ENCODE results near the gene FOXA2. TPM values are rescaled to one million over a fixed set of nuclear protein-coding genes. Genes with fewer than 3 reads are reported as not detected.
A peak's percentile ranks its signal among the peaks of the same experiment; 100 is the strongest.

Gene FOXA2
- total RNA-seq, 2 donors from 2014 or later, result 42.5 to 63.3 TPM

DNA sequence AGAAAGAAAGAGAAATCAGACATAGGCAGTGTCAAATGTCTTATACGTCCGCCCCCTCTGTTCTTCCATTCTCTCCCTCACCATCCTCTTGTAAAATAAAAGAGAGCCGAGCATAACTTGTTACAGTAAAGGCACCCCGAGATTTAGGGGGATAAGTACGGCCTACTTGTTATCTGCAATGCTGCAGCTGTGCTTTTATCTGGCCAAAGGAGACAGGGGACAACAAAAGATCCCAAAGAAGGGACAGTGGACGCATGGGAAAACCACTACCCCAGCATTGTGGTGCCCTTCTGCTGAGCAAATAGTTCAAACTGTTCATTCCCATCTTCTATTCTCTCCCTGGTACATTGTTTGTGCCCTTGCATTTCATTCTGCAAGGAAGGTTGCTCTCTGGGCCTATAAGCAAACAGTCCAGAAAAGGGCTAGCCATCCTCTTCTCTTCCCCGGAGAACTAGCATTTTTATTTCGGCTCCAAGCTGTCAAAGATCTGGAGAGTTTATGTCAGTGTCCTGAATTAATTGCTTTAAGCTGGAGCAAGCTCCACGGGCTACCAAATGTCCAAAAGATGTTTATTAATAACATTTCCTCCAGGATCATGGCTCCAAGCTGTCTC lies 22.3 kb downstream of the FOXA2 start:
- Histone ChIP-seq H3K27me3 (no peaks in the 10 kb centered on the region), H3K36me3 (replicated peaks in 1 of 2; ENCODE audit: insufficient read depth in 1 of 2, low read depth in 2 of 2) (no peaks in the 10 kb centered on the region), H3K27ac (peak overlapping the region in 3 of 4 donors; percentile 4 to 29 (median 16)), H3K4me3 (no peak overlapping the region), H3K4me1 (peaks cover 35% of the 10 kb centered on the region), H3K9me3 (no peaks in the 10 kb centered on the region)
- 48% methylated on average over 9 of the region's 9 CpGs for WGBS, 2 donors
- ATAC-seq, result no peak
- intact Hi-C loops (cut with DNase I), result loop anchor here (10.0 kb wide), 1 partner anchor 67 kb away; no protein-coding TSS in a partner anchor
- TF ChIP-seq POLR2A (IDR thresholded peaks at IDR 0.05), result no peak
- TF ChIP-seq, protein P1, sequence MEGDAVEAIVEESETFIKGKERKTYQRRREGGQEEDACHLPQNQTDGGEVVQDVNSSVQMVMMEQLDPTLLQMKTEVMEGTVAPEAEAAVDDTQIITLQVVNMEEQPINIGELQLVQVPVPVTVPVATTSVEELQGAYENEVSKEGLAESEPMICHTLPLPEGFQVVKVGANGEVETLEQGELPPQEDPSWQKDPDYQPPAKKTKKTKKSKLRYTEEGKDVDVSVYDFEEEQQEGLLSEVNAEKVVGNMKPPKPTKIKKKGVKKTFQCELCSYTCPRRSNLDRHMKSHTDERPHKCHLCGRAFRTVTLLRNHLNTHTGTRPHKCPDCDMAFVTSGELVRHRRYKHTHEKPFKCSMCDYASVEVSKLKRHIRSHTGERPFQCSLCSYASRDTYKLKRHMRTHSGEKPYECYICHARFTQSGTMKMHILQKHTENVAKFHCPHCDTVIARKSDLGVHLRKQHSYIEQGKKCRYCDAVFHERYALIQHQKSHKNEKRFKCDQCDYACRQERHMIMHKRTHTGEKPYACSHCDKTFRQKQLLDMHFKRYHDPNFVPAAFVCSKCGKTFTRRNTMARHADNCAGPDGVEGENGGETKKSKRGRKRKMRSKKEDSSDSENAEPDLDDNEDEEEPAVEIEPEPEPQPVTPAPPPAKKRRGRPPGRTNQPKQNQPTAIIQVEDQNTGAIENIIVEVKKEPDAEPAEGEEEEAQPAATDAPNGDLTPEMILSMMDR (IDR thresholded peaks at IDR 0.05), result no peak
- no peak for DNase-seq

DNA sequence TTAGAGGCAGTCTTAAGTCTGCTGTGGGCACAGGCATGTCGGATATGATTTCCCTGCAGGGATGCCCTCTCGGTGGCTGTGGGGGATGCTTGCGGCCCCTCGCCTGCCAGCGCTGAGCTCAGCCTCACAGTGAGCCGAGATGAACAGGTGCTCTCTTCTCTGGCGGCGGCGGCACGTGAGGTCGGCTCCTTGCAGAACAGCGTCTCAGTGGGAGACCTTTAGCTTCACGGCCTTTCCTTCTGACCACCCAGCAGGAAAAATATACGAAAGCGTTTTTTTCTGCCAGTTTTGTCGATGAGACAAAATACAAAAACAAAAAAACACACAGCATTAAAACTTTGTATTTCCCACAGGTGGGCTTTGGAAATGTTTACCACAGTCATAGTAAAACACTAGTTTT lies 23.6 kb downstream of the FOXA2 start:
- DNase-seq (no peak), ATAC-seq (no peak)
- H3K4me3 ChIP-seq, result no peak overlapping the region
- TF ChIP-seq, protein P1 (IDR thresholded peaks at IDR 0.05), result no peak
- no peaks in the 10 kb centered on the region for H3K9me3 ChIP-seq
- H3K27me3 ChIP-seq, result no peaks in the 10 kb centered on the region
- 63 to 77% methylated on average over 16 of the region's 16 CpGs for WGBS, 2 donors
- H3K36me3 ChIP-seq (replicated peaks in 1 of 2; ENCODE audit: insufficient read depth in 1 of 2, low read depth in 2 of 2), result no peaks in the 10 kb centered on the region
- peaks cover 30% of the 10 kb centered on the region for H3K4me1 ChIP-seq
- intact Hi-C loops (cut with DNase I), result loop anchor here (10.0 kb wide), 1 partner anchor 66 kb away; no protein-coding TSS in a partner anchor
- no peak overlapping the region for H3K27ac ChIP-seq

DNA sequence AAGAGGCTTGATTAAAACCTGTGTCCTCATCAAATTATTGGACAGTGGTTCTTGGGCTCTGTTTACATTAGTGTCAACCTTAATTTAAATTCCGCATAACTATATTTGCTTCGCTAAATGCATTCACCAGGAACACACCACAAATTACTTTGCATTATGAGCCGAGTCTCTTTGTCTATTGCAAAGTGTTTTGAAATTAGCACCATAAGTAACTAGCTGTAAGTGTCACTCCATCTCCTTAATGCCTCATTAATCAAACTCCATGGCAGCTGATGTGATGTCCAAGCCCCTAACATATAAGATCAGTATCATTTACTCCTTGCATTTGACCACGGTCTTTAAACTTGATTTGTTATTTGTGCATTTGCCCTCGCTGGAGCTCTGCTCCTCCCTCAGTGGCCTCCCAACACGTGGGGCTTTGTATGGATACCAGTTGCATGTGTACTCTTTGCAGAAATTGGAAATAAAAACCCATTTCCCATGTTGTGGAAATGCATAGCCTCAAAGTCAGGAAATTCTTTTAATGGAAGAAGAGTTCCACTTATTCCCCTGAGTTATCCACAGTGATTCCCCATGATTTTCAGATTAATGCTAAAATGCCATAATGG lies 24.6 kb downstream of the FOXA2 start:
- WGBS, 2 donors, result 69 to 78% methylated on average over 6 of the region's 6 CpGs
- Histone ChIP-seq H3K4me3 (no peak overlapping the region), H3K4me1 (peaks cover 29% of the 10 kb centered on the region), H3K27me3 (no peaks in the 10 kb centered on the region), H3K27ac (no peak overlapping the region), H3K36me3 (replicated peaks in 1 of 2; ENCODE audit: insufficient read depth in 1 of 2, low read depth in 2 of 2) (no peaks in the 10 kb centered on the region), H3K9me3 (no peaks in the 10 kb centered on the region)
- DNase-seq, result no peak
- intact Hi-C loops (cut with DNase I), result loop anchor here (10.0 kb wide), 1 partner anchor 65 kb away; no protein-coding TSS in a partner anchor
- TF ChIP-seq, protein P1 (IDR thresholded peaks at IDR 0.05), result no peak
- no peak for TF ChIP-seq POLR2A (IDR thresholded peaks at IDR 0.05)
- no peak for ATAC-seq

DNA sequence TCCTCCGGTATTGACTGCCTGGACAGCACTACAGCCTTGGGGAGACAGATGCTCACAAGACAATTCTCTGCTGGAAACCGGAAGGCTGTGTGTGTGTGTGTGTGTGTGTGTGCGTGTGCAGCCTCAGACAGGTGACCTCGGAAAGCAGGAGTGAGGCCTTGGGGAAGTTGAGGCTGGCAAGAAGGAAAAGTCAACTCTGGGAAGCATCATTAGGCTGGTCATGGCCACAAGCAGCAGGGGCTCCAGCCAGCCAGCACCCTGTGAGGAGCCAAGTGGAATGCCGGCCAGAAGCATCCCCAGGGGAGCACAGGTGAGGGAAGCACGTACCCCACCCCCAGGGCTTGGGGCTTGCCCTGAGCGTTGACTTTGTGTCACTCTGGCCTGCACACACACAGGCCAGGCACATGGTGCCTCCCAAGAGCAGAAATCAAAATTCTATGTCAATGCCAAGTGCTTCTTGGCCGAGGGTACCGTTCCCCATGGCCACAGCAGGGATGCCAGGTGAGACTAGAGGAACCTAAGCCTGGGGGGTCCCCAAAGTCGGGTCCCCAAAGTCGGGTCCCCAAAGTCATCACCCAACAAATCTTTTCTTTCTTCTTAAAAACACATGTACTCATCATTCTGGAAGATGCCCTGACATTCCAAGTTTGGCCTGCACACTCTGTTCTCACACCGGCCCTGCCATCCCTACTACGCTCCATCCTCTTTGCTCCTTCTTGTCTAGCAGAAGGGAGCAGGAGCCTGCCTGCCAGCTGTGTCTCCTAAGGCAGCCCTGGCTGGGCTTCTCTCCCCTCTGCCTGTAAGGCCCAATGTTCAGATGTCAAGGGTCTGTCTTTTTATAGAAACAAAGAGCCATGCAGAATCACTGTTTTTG lies 26.7 kb downstream of the FOXA2 start:
- WGBS, 2 donors, result 65 to 75% methylated on average over 11 to 13 of the region's 13 CpGs
- Histone ChIP-seq H3K27me3 (no peaks in the 10 kb centered on the region), H3K4me1 (peaks cover 7% of the 10 kb centered on the region), H3K9me3 (no peaks in the 10 kb centered on the region), H3K27ac (no peak overlapping the region), H3K36me3 (replicated peaks in 1 of 2; ENCODE audit: insufficient read depth in 1 of 2, low read depth in 2 of 2) (no peaks in the 10 kb centered on the region), H3K4me3 (no peak overlapping the region)
- intact Hi-C loops (cut with DNase I), result no loop called here
- ATAC-seq (peak; percentile 49), DNase-seq (no peak)
- TF ChIP-seq, protein P1 (IDR thresholded peaks at IDR 0.05), result no peak
- TF ChIP-seq POLR2A (IDR thresholded peaks at IDR 0.05), result no peak
